Upper lobe of right lung (tissue), 1 donor: Measurements from ENCODE around the gene NDUFAF5. TPM values are rescaled to one million over a fixed set of nuclear protein-coding genes. Genes with fewer than 3 reads are reported as not detected.

Experiments
- ATAC-seq: fragments of 200-7000 bp; cut with Tn5 transposase; one replicate; pipeline ENCODE4 v1.9.1; 2020; ENCODE audit warnings: mild to moderate bottlenecking, moderate library complexity
- DNase-seq: peaks from one replicate; pipeline ENCODE4 v3.0.0-alpha.2; 2020
- H3K27ac ChIP-seq: fragments of 200-600 bp; one replicate; pipeline ENCODE4 v1.8.0; 2022
- H3K27me3 ChIP-seq: fragments of 200-600 bp; one replicate; pipeline ENCODE4 v1.8.0; 2022; ENCODE audit warnings: mild to moderate bottlenecking
- H3K36me3 ChIP-seq: fragments of 200-600 bp; one replicate; pipeline ENCODE4 v1.8.0; 2022
- H3K4me1 ChIP-seq: fragments of 200-600 bp; one replicate; pipeline ENCODE4 v1.8.0; 2022
- H3K4me3 ChIP-seq: fragments of 200-600 bp; one replicate; pipeline ENCODE4 v1.8.0; 2022; ENCODE audit warnings: mild to moderate bottlenecking
- H3K9me3 ChIP-seq: fragments of 200-600 bp; one replicate; pipeline ENCODE4 v1.8.0; 2022
- CTCF ChIP-seq: fragments of 200-600 bp; IDR thresholded peaks from one replicate; pipeline ENCODE4 v1.8.0; 2022; ENCODE audit warnings: antibody characterized with exemption
- intact Hi-C: fragments of 100-400 bp; cut with DNase I; formaldehyde crosslinking; loops from one replicate; pipeline ENCODE4 v1.11.0; 2022
- total RNA-seq: library from RNA; stranded (reverse); fragmentation: NEBNext Ultra II Directional; extraction: Animal tissue kit (Norgen Biotek cat#: 25700); gene quantifications from one replicate; pipeline ENCODE4 v1.2.1, GENCODE V29; 2021
- donor health status: DM: no; HTN: yes; CAD: no; lungs with severe emphysema.

The NDUFAF5 gene
- total RNA-seq, 1 donor from 2014 or later, result 20.1 TPM

GRCh38 chr20:13770141-13770540 lies 14.7 kb upstream of the NDUFAF5 start:
- intact Hi-C loops, result no loop called here
- no peaks in the 10 kb centered on the region for H3K4me1 ChIP-seq
- no peak for ATAC-seq
- H3K4me3 ChIP-seq, result no peak overlapping the region
- no peak for TF ChIP-seq CTCF
- DNase-seq, result no peak
- peaks cover 91% of the 10 kb centered on the region for H3K36me3 ChIP-seq
- no peaks in the 10 kb centered on the region for H3K27me3 ChIP-seq
- peaks cover 10% of the 10 kb centered on the region for H3K9me3 ChIP-seq
- no peak overlapping the region for H3K27ac ChIP-seq

- DNase-seq (no peak), ATAC-seq (no peak)
- peaks cover 91% of the 10 kb centered on the region for H3K36me3 ChIP-seq
- H3K9me3 ChIP-seq, result no peaks in the 10 kb centered on the region
- no peak overlapping the region for H3K27ac ChIP-seq
- intact Hi-C loops, result no loop called here
- no peaks in the 10 kb centered on the region for H3K27me3 ChIP-seq
- H3K4me3 ChIP-seq, result no peak overlapping the region
- TF ChIP-seq CTCF, result peak; percentile 49
- no peaks in the 10 kb centered on the region for H3K4me1 ChIP-seq
These were observed 12.9 kb upstream of the NDUFAF5 start for GRCh38 chr20:13771853-13772453.

GRCh38 chr20:13772529-13772928 lies 12.3 kb upstream of the NDUFAF5 start:
- ATAC-seq (no peak), DNase-seq (no peak)
- Histone ChIP-seq H3K27me3 (no peaks in the 10 kb centered on the region), H3K27ac (no peak overlapping the region), H3K9me3 (no peaks in the 10 kb centered on the region), H3K36me3 (peaks cover 91% of the 10 kb centered on the region), H3K4me3 (no peak overlapping the region), H3K4me1 (no peaks in the 10 kb centered on the region)
- no peak for TF ChIP-seq CTCF
- intact Hi-C loops, result no loop called here

GRCh38 chr20:13775867-13776266 lies 9.0 kb upstream of the NDUFAF5 start:
- Histone ChIP-seq H3K9me3 (no peaks in the 10 kb centered on the region), H3K4me3 (no peak overlapping the region), H3K36me3 (peaks cover 84% of the 10 kb centered on the region), H3K4me1 (no peaks in the 10 kb centered on the region), H3K27ac (no peak overlapping the region), H3K27me3 (no peaks in the 10 kb centered on the region)
- DNase-seq, result no peak
- ATAC-seq, result no peak
- no peak for TF ChIP-seq CTCF
- intact Hi-C loops, result no loop called here

- no peaks in the 10 kb centered on the region for H3K4me1 ChIP-seq
- no peak for ATAC-seq
- no peak overlapping the region for H3K4me3 ChIP-seq
- H3K36me3 ChIP-seq, result peaks cover 84% of the 10 kb centered on the region
- no peak for DNase-seq
- H3K27me3 ChIP-seq, result no peaks in the 10 kb centered on the region
- H3K9me3 ChIP-seq, result no peaks in the 10 kb centered on the region
- no peak for TF ChIP-seq CTCF
- no peak overlapping the region for H3K27ac ChIP-seq
- intact Hi-C loops, result no loop called here
These were observed 7.6 kb upstream of the NDUFAF5 start for GRCh38 chr20:13777171-13777601.

- H3K27ac ChIP-seq, result no peak overlapping the region
- no peak overlapping the region for H3K4me3 ChIP-seq
- no peaks in the 10 kb centered on the region for H3K27me3 ChIP-seq
- TF ChIP-seq CTCF, result no peak
- H3K36me3 ChIP-seq, result peaks cover 74% of the 10 kb centered on the region
- ATAC-seq, result no peak
- peaks cover 6% of the 10 kb centered on the region for H3K4me1 ChIP-seq
- intact Hi-C loops, result no loop called here
- H3K9me3 ChIP-seq, result no peaks in the 10 kb centered on the region
- DNase-seq, result no peak
These were observed 6.0 kb upstream of the NDUFAF5 start for GRCh38 chr20:13778827-13779226.
